UCSD-AML1 (cell line): Measurements from ENCODE around the gene TTC33.

ENCODE experiments used
- DNase-seq: peaks from one replicate; lab custom pipeline; 2025; ENCODE audit not compliant: unreplicated experiment; lab: John Stamatoyannopoulos, UW

The TTC33 gene

DNA sequence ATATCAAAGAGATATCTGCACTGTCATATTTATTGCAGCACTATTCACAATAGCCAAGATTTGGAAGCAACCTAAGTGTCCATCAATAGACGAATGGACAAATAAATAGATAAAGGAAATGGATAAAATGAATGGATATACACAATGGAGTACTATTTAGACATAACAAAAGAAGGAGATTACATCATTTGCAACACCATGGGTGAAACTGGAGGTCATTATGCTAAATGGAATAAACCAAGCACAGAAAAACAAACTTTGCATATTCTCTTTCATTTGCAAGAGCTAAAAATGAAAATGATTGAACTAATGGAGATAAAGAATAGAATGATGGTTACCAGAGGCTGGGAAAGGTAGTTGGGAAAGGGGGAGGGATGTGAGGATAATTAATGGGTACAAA, 231.1 kb downstream of the TTC33 start:
- DNase-seq, result no peak

DNA sequence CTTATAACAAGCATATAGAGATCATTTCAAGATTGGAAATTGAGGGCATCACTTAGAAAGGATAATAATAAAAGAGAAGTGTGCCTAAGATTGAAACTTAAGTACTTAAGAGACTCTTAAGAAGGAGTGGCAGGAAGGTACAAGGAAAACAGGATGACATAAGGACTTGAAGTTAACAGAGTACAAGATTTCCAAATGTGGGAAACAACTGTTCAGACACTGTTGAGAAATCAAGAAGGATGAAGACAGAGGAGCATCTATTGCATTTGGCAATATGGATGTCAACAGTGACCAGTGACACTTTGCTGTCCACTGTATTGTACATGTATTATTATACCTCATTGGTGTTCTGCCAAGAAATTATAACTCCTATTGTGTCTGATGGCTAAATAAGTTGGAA, 233.8 kb downstream of the TTC33 start:
- no peak for DNase-seq

DNA sequence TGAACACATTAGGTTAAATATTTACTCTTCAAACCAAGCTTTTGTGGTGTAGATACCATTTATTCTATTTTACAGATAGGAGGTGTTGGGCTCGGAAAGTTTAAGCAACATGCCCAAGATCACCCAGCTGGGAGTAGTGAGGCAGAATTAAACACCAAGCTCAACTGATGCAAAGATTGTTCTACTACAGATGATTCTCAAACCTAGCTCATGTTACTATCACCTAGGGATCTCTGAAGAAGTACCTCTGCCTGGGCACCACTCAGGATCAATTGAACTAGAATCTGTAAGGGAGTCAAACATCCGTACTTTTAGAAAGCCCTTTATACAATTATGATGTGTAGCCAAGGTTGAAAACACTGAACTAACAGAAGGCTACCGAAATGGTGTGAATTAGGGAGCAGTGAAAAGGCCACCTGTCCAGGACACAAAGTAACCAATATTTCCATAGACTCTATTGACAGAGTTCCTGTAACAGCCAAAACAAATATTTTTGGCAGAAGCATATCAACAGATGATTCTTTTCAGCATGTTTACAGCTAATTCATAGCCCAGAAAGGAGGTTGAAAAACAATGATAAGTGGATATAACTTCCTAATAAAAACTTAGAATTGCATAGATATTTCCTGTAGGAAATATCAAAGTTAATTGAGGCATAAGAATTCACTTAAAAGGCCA, 234.5 kb downstream of the TTC33 start:
- no peak for DNase-seq

DNA sequence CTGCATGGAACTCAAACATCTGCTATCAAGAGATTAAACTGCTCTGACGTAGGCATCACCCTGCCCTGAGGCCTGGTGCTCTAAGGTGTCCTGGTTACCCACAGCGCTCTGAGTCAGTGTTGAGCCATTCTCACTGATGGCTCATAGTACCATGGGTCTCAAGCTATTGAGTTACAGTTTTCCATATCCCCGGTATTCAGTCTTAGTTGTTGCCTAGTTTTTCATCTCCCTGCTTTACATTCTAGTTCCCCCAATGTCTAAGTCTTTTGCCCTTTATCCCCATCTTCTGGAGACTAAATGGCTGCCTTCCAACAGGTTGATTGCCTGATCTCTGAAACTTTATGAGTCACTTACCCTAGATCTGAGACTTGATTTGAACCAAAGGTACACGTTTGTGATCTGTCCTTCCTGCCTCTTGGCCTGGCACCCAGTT, 237.3 kb downstream of the TTC33 start:
- DNase-seq, result no peak

DNA sequence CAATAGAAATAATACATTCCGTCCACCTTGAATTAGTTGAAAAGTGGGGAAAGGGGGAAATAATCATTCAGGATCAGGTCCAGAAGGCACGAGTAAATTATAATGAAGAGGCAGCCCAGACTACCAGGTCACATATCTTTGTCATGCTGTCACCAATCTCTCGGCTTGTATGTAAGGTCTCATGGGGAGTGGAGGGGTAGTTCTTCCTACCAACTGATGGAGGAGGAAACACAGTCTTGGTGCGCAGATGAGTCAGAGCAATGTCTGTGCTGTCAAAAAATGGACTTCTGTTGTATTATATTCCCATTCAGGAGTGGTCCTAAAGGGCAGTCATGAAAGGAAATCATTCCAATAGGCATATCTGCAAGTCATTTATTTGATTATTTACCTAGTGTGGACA, 240.3 kb downstream of the TTC33 start:
- DNase-seq, result no peak

DNA sequence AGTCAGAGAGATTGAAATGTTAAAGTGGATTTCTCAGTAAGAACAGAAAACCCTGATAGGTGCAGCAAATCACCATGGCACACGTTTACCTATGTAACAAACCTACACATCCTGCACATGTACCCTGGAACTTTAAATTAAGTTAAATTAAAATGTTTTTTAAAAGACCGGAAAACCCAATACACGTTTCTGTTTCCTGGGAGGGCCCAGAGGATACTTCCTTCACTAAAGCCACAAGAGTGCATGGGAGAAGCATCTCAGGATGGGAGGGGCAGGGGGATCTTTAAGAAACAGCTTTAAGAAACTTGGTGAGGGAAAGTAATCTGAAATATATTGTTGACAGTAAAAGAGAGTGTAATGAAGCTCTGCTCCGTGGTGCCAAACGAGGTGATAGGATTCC, 240.8 kb downstream of the TTC33 start:
- DNase-seq, result no peak

DNA sequence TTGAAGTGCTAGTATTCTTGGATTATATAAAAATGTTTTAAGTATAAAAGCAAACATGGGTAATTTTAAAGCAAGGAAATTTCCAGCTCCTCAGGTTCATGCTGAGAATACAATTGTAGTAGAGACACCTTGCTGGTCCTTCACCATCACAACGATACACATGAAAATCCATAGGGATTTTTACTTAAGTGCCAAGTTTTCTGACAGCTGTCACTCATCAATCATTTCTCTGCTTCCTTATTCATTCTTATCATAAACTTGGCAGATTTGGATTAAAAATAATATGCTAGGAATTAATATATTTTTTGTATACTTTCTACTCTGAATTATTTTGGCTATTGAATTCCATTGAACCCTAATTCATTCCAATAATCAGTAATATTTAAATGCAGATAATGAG, 244.0 kb downstream of the TTC33 start:
- no peak for DNase-seq

DNA sequence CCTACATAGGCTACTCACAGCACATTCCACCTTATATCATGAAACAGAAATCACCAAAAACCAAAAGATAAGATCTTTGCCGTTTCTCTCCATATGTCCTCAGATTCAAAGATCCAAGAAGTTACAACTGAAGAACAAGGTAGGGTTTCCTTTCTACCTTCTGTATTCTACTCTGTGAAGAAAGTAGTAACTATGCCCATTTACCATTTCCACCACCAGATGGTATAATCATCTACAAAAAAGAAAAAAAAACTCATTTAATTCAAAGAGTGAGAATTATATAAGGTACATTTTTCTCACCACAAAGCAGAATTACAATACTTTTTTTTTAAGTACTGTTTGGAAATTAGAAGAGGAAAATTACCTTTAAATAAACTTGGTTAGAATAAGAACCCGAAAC, 248.7 kb downstream of the TTC33 start:
- DNase-seq, result no peak

DNA sequence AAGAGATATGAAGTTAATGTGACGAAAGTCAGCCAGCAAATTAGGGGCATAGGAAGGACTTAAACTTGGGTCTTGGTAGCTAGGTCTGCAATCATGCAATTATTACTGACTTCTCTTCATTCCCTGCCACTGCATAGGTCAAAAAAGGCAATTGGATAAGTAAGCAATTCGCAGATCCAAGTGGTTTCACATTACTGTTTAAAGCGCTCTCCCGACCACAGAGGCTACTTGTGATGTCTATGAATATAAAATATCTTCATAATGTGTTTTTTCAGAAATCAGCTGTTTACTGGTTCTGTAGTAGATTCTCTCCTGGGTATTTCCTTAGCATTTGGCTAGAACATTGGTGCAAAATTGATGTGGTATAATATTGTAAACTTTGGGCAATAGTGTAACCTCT, 250.7 kb downstream of the TTC33 start:
- DNase-seq, result no peak

DNA sequence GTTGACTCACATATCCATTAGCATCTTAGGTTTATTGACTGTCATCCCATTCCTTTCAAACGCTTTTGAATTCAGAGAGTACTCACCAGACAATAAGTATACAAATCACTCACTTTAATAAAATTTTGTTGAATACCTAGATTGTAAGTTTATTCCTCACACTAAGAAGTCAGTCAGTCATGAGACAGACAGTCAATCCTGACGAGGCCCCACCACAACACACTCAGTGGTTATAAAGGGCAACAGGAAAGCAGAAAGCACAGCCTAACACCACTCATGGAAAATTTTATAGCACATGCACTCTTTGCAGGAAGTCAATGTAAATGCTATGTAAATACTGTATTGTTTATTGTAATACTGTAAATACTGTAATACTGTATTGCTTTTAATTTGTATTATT, 252.3 kb downstream of the TTC33 start:
- DNase-seq, result peak; percentile 14

DNA sequence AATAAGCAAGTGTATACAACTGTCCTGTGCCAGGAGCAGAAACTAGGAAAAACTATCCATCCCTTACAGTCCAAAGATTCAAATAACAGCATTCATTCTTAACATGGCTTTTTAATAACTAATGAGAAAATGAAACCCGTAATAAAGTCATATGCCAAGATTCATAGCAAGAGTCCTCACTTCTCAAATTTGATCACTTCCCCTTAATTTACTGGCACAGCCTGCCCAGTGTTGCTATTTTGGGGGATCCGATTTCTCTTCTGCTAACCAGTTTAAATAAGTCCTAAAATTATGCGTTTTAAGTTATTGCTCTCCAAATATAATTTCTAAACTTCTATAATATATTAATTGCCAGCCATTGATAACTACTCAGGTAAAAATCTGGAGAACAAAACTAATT, 253.0 kb downstream of the TTC33 start:
- no peak for DNase-seq

DNA sequence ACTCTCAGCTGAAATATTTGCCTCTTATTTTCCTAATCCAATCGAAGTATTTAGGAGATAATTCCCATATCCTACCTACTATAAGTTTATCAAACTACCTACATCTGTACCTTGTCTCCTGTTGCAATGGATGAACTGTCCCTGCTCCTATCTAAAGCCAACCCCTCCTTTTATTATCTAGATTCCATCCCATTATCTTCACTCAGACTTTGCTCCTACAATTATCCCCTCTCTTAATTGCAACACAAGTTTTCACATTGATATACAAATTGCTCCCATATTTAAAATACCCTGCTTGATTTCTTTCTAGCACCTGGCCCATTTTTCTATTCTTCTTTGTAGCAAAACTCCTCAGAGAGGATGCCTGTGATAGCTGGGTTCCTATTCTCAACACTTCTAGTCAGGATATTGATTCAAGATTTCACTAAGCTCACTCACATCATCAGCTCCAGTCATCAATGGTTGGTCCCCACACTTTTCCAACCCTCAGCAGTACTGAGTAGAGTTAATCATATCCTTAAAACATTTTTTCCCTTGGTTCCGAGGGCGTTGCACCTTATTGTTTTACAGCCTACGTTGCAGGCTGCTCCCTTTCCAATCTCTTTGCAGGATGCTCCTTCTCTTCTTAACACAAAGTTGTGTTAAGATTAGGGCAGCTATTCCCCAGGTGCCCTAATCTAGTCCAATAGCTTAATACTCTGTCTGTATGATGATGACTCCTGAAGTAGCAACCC, 253.9 kb downstream of the TTC33 start:
- DNase-seq, result no peak

DNA sequence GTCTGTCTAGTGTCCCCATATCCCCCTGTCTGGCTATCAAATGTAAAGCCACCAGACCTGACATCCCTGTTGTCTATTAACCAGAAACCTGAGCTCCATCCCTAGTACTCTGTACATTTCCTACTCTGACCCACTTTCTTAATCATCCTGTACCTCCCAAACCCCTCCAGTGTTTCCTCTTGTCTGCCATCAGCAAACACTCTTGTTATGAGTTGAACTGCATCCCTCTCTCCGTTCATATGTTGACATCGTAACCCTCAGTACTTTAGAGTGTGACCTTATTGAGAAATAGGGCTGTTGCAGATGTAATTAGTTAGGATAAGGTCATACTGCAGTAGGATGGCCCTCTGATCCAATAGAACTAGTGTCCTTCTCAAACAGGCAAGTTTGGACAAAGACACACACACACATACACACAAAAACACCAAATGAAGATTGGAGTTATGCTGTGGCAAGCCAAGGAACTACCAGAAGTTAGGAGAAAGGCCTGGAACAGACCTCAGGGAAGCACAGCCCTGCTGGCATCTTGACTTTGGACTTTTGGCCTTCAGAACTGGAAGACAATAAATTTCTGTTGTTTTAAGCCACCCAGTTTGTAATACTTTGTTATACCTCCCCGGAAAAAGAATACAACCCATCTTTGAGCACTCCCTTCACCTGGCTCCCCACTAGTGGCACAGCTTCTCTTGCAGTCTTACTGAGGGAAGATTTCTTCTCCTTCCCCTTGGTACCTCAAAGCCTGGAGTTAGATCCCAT, 256.1 kb downstream of the TTC33 start:
- no peak for DNase-seq

DNA sequence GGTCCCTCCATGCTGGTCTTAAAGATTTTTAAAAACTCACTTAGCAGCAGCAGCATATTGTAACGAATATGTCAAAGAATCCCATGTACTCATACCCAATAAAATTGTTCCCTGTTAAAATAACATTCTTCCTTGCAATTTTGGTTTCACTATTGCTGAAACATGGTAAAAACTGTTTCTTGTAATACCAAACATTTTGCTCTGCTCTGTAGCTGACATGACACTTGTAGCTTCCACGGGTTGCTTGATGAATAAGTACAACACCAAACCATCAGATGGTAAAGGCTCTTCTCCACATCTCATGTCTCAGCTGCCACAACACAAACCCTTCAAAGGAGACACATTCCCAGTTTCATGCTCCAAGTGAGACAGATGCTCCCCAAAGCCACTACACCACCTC, 256.8 kb downstream of the TTC33 start:
- no peak for DNase-seq

DNA sequence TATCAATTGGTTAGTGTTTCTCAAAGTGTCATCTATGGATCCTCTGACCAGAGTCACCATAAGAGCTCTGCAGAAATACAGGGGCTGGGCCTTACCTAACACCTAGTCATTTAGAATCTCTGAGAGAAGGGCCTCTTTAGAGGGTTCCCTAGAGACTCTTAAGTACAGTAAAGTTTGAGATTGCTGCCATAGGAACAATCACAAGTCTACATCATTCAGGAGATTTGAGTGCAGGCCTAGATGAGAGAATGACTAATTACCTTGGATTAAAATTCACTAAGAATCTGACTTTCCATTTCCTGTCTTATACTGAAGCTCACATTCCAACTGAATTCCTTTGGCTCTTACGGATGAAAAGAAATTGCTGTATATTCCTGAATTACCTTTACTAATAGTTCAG, 258.2 kb downstream of the TTC33 start:
- no peak for DNase-seq

DNA sequence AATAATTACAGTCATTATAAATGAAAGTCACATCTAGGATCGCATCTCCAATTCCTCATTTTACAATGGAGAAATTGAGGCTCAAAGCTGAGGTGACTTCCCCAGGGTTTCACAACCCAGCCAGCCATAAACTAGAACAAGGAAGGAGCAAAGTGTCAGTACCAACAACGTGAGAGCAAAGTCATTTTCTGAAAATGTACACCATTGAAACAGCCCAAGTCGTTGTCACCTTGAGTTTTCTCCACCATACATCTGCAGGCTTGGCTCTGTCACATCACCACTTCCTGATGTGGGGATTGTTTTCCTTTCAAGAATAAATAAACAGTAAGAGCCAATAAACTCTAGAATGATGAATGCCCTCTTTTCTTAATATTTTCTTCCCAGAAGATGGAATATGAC, 260.5 kb downstream of the TTC33 start:
- DNase-seq, result no peak

DNA sequence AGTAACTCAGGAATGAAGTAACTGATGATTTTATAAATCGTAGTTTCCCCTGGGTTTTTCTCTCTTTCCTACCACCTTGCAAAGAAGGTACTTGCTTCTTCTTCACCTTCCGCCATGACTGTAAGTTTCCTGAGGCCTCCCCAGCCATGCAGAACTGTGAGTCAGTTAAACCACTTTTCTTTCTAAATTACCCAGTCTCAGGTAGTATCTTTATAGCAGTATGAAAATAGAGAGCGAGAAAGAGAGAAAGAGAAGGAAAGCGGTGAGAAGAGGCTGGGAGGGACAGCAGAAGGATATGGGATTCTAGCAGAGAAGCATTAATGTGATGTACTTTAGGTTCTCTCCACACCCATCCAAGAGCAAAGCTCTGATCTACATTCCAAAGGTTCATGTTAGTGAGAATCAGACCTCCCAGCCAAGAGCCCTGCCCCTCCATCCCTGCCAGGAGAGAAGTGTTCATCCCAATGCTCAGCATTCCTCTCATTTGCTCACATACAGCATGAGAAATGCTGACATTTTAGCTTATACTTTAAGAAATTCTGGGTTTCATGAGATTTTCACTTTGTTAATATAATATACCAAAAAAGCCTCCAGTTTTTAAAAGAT, 261.0 kb downstream of the TTC33 start:
- DNase-seq, result no peak

DNA sequence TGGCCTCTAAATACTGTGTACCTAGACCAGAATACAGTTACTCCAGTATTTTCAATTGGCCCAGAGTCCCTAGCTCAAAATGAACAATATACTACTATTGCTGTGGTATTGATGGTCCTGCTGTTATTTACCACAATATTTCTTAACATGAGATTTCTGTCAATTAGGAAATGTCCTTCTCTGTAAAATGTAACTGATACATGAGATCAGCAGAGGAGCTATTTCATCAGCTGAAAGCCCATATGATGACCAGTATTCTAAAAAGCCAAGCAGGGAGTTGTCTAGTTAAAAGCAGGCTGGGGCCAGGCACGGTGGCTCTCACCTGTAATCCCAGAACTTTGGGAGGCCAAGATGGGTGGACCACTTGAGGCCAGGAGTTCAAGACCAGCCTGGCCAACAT, 263.7 kb downstream of the TTC33 start:
- DNase-seq, result no peak

DNA sequence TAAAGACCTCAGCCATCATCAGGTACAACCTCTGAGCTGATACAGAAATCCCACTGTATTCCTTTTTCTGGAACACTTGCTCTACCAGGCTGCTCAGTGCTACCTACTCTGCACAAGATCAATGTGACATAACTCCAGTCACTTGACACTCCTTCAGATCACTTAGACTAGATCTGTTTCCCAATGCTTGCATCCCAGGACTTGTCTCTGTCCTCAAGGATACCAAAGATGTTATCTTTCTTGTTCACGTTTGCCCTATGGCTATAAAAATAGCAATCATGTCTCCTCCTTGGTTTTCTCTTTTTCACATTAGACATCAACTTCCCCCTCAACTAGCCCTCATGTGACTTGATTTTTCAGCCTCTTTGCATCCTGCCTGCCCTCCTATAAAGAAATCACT, 264.1 kb downstream of the TTC33 start:
- no peak for DNase-seq

DNA sequence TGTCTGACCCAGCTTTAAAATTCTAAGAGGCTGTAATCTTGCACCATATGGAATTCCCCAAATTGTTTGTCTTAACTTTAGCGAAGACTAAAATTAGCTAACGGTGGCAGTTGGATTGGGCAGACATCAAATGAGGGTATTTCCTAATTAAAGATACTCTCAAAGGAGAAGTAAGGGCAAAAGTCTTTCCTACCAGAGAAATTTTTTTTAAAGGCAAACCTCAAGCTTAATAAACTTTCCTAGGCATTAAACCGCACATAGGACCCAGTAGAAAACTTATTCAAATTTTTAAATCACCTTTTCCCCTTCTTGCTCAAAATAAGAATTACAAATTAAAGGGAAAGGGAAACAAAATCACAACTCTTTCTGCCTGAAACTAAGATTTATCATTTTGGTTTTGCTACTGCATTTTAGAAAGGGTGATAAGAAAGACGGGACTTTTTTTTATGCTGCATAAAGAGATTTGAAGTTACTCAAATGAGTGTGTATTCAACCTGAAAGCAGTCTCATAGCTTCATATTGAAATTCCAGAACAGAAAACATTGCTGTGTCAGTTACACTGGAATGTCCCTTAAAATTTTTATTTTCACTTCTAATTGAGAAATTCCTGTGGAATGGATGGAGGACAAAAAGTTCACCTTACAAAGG, 265.2 kb downstream of the TTC33 start:
- DNase-seq, result no peak

DNA sequence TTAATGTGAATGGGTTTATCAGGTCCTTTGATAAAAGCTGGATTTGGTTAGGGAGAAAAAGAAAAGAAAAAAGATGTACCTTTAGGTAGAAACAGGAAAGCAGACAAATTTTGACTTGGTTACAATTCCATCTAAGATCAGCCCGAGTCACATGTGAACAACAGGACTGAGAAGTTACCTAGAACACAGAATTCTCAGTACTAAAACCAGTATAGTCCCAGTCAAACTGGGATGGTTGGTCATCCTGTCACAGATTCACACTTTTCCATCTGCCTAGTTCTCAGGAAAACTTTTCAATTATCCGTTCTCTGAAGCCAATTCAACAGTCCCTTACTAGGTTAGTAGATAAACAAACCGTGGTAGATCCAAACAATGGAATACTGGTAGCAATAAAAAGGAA, 266.3 kb downstream of the TTC33 start:
- DNase-seq, result no peak
